ENCODE data around the gene SRSF9. TPM values are rescaled to one million over a fixed set of nuclear protein-coding genes. Genes with fewer than 3 reads are reported as not detected.

SRSF9 gene
- total and polyA plus RNA-seq, 2 of the 4 experiments (the other 2 are of a cell fraction): 102 to 143 TPM

GRCh38 chr12:120453060-120453750 lies 16.3 kb downstream of the SRSF9 start:
- no peak overlapping the region for H4K8ac ChIP-seq (ENCODE audit: low read depth in 2 of 2, low read length in 2 of 2)
- no peaks in the 10 kb centered on the region for H3K9me1 ChIP-seq (ENCODE audit: insufficient read depth, low read length)
- DNase-seq (no peak), ATAC-seq (ENCODE audit: low read depth) (no peak)
- H2AK9ac ChIP-seq (replicated peaks; ENCODE audit: low read depth, low read length, poor library complexity): no peak overlapping the region
- no TSS peak for BruUV-seq (replicated peaks)
- TF ChIP-seq RAD21 (IDR thresholded peaks at IDR 0.05; ENCODE audit: low read length) (no peak), BHLHE40 (IDR thresholded peaks at IDR 0.05; ENCODE audit: low read depth, low read length) (no peak), CTCF (conservative IDR thresholded peaks at IDR 0.05; ENCODE audit: low read depth, low read length) (no peak), FOS (IDR thresholded peaks at IDR 0.05; ENCODE audit: low read depth, low read length) (no peak), MAZ (IDR thresholded peaks at IDR 0.05; ENCODE audit: borderline replicate concordance, low read depth, low read length) (no peak), SMC3 (IDR thresholded peaks at IDR 0.05; ENCODE audit: low read depth, low read length) (no peak), POLR2A (IDR thresholded peaks at IDR 0.05; ENCODE audit: low read depth, low read length) (no peak), CEBPB (IDR thresholded peaks at IDR 0.05; ENCODE audit: low read depth, low read length) (no peak), NFE2L2 (IDR thresholded peaks at IDR 0.05; ENCODE audit: low read depth, low read length) (no peak), RFX5 (IDR thresholded peaks at IDR 0.05; ENCODE audit: low read depth, low read length) (no peak), RCOR1 (IDR thresholded peaks at IDR 0.05; ENCODE audit: insufficient replicate concordance, low read length) (no peak)
- TF ChIP-seq, protein P1, sequence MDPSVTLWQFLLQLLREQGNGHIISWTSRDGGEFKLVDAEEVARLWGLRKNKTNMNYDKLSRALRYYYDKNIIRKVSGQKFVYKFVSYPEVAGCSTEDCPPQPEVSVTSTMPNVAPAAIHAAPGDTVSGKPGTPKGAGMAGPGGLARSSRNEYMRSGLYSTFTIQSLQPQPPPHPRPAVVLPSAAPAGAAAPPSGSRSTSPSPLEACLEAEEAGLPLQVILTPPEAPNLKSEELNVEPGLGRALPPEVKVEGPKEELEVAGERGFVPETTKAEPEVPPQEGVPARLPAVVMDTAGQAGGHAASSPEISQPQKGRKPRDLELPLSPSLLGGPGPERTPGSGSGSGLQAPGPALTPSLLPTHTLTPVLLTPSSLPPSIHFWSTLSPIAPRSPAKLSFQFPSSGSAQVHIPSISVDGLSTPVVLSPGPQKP (IDR thresholded peaks at IDR 0.05; ENCODE audit: borderline replicate concordance, low read depth, low read length): no peak
- no peak overlapping the region for H4K91ac ChIP-seq (ENCODE audit: insufficient read depth, low read depth, low read length)
- no peak overlapping the region for H2BK120ac ChIP-seq (ENCODE audit: low read depth, low read length)
- ChIA-PET CTCF (interaction anchor here (0.6 to 1.4 kb wide), 4 partner anchors 13 to 120 kb away, joined by 3 to 4 read pairs (median 4); no protein-coding TSS in a partner anchor), POLR2A (ENCODE audit: unreplicated experiment) (interaction anchor here (0.6 kb wide), 1 partner anchor 130 kb away, joined by 4 read pairs; no protein-coding TSS in a partner anchor)
- dilution Hi-C loops (cut with HindIII; ENCODE audit: low sequenced_read_pairs, unreplicated experiment): no loop called here
- no peak overlapping the region for H2AK5ac ChIP-seq (ENCODE audit: low read depth, low read length)
- no peak overlapping the region for H3K56ac ChIP-seq (ENCODE audit: extremely low read depth, insufficient read depth, low read length)
- no peaks in the 10 kb centered on the region for H3K9me3 ChIP-seq (ENCODE audit: control insufficient read depth, insufficient read depth, low read length)
- no peak overlapping the region for H2BK5ac ChIP-seq (ENCODE audit: low read depth, low read length, poor library complexity, severe bottlenecking)
- WGBS, 2 experiments (ENCODE audit: extremely low coverage in 2 of 2, insufficient read length in 1 of 2): 100% methylated on average over 1 of the region's 3 CpGs; no CpG with 5 or more reads in 1 of the 2 experiments
- H2AFZ ChIP-seq (replicated peaks; ENCODE audit: low read length, poor library complexity): no peak overlapping the region
- H4K20me1 ChIP-seq (ENCODE audit: insufficient read depth, low read length): peaks cover 14% of the 10 kb centered on the region; the same call in 1 of the 2 replicates
- H3K79me1 ChIP-seq (ENCODE audit: low read depth in 1 of 2, low read length in 2 of 2): peaks cover 8 to 49% of the 10 kb centered on the region in 2 experiments
- peaks cover 35% of the 10 kb centered on the region for H3K36me3 ChIP-seq (ENCODE audit: control insufficient read depth, insufficient read depth, low read length)
- no peak overlapping the region for H3K4ac ChIP-seq (ENCODE audit: low read depth, low read length)
- H3K4me3 ChIP-seq (ENCODE audit: insufficient read depth, low read depth, low read length): no peak overlapping the region
- no peak overlapping the region for H2BK20ac ChIP-seq (ENCODE audit: low read depth, low read length)
- H3K4me1 ChIP-seq (ENCODE audit: control insufficient read depth, insufficient read depth, low read length): no peaks in the 10 kb centered on the region
- no peak overlapping the region for H3K18ac ChIP-seq (ENCODE audit: low read depth, low read length)
- no peak overlapping the region for H3K9ac ChIP-seq (ENCODE audit: low read depth, low read length)
- in situ Hi-C loops (cut with MboI; ENCODE audit: low sequenced_read_pairs): no loop called here
- no peak overlapping the region for H4K5ac ChIP-seq (ENCODE audit: low read depth, low read length)
- no peak overlapping the region for H3K14ac ChIP-seq (replicated peaks; ENCODE audit: low read depth, low read length)
- no peak overlapping the region for H3K27ac ChIP-seq (ENCODE audit: insufficient read depth, low read length)
- no peaks in the 10 kb centered on the region for H3K27me3 ChIP-seq (ENCODE audit: control insufficient read depth, insufficient read depth, low read length)
- intact Hi-C loops (cut with micrococcal nuclease): no loop called here
- no peak overlapping the region for H2BK15ac ChIP-seq (ENCODE audit: low read depth, low read length)
- no peak overlapping the region for H3K4me2 ChIP-seq (ENCODE audit: low read depth, low read length)
- no peak overlapping the region for H3K23ac ChIP-seq (ENCODE audit: low read depth, low read length)
